SJCRH30 (cell line): ENCODE measurements around the gene GABBR2. TPM values are rescaled to one million over a fixed set of nuclear protein-coding genes. Genes with fewer than 3 reads are reported as not detected.

Source experiments
- DNase-seq, 2 experiments: peaks; one replicate each; pipeline ENCODE4 v3.0.0-alpha.2; 2015 to 2020
- H3K27ac ChIP-seq: fragments of 250-450 bp; sonication (Bioruptor Pico); 2 replicates; pipeline ENCODE4 v1.5.1; 2020; ENCODE audit warnings: mild to moderate bottlenecking, moderate library complexity
- H3K27me3 ChIP-seq: fragments of 250-450 bp; sonication (Bioruptor Pico); 2 replicates; pipeline ENCODE4 v1.5.1; 2020; ENCODE audit warnings: mild to moderate bottlenecking, moderate library complexity
- H3K36me3 ChIP-seq: fragments of 250-450 bp; sonication (Bioruptor Pico); 2 replicates; pipeline ENCODE4 v1.5.1; 2020; ENCODE audit warnings: mild to moderate bottlenecking, moderate library complexity
- H3K4me1 ChIP-seq: fragments of 250-450 bp; sonication (Bioruptor Pico); 2 replicates; pipeline ENCODE4 v1.5.1; 2020; ENCODE audit warnings: mild to moderate bottlenecking, moderate library complexity
- H3K4me3 ChIP-seq: fragments of 250-450 bp; sonication (Bioruptor Pico); 2 replicates; pipeline ENCODE4 v1.5.1; 2020; ENCODE audit warnings: mild to moderate bottlenecking, moderate library complexity
- H3K9me3 ChIP-seq: fragments of 250-450 bp; sonication (Bioruptor Pico); replicated peaks from 2 replicates; pipeline ENCODE4 v1.5.1; 2020; ENCODE audit warnings: mild to moderate bottlenecking, moderate library complexity
- total RNA-seq: library from RNA; depleted of rRNA; stranded (reverse); fragments of >200 nt; shearing (Covaris generic); gene quantifications from 2 replicates; pipeline ENCODE4 v1.2.3, GENCODE V29; 2014

GABBR2 gene
- total RNA-seq, 1 experiment from 2014 or later = not detected

DNA sequence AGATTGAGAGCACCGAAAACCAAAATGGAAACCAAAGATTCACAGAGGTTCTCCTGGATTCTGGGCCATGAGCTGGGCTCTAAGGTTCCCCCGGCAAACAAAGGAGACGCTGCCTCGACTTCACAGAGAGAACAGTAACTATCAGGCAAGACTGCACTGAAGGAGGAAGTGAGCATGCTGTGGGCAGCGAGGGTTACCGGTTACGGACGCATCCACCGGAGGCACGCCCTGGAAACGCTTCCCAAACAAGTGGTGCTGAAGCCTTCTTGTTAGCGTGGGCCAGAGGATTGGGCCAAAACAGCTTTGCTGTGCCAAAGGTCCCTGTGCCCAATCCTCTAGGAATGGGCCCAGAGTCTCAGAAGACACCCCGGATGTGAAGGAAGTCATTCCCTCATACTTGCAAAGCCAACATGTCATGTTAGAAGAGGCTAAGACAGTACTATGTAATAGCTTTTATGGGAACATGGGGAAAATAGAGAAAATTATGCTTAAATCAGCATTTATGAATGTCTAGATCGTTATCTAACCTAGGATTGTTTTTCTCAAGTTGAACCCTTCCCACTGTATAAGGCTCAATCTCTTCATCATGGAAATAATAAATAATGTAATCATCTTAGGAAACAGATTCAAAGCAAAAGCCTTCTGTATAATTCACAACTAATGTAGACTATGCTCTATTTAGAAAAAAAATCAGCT lies 145.4 kb downstream of the GABBR2 start:
- Histone ChIP-seq H3K27me3 (peaks cover 5% of the 10 kb centered on the region), H3K27ac (no peak overlapping the region), H3K36me3 (no peaks in the 10 kb centered on the region), H3K9me3 (no peaks in the 10 kb centered on the region), H3K4me1 (no peaks in the 10 kb centered on the region), H3K4me3 (no peak overlapping the region)
- DNase-seq = no peak

DNA sequence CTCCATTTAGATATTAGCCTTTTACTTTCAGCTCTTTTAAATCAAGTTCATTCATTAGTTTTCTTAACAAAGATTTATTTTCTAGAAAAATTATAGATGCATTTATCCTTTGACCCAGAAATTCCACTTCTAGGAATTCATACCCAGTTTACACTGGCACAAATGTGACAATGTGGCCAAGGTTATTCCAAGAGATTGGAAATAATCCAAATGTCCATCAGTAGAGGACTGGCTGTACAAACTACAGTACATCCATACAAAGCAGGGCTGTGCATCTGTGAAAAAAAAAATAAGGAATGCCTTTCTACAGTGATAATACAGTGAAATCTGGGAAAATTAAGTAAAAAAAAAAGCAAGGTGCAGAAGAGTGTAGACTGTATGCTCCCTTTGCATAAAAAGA lies 149.2 kb downstream of the GABBR2 start:
- no peak for DNase-seq
- no peak overlapping the region for H3K4me3 ChIP-seq
- no peaks in the 10 kb centered on the region for H3K9me3 ChIP-seq
- no peaks in the 10 kb centered on the region for H3K4me1 ChIP-seq
- H3K27ac ChIP-seq = no peak overlapping the region
- H3K27me3 ChIP-seq = peaks cover 5% of the 10 kb centered on the region; the same call in 1 of the 2 replicates
- no peaks in the 10 kb centered on the region for H3K36me3 ChIP-seq

DNA sequence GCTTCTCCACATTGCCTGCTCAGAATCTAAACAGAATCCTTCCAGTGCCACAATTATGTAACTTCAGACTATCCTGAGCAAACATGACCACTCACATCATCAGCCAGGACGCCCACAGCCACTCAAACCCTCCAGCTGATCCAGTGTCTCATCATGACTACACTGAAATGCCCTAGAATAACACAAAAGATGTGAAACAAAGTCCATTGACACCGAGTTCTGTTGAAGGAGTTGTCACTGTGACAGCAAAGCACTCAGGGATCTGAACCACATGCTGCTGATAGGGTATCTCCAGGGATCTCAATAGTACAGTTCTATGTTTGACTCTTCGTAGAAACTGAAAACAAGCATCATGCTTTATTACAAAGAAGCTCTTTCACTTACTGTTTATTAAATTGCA lies 150.2 kb downstream of the GABBR2 start:
- DNase-seq = no peak
- Histone ChIP-seq H3K4me3 (no peak overlapping the region), H3K36me3 (no peaks in the 10 kb centered on the region)

DNA sequence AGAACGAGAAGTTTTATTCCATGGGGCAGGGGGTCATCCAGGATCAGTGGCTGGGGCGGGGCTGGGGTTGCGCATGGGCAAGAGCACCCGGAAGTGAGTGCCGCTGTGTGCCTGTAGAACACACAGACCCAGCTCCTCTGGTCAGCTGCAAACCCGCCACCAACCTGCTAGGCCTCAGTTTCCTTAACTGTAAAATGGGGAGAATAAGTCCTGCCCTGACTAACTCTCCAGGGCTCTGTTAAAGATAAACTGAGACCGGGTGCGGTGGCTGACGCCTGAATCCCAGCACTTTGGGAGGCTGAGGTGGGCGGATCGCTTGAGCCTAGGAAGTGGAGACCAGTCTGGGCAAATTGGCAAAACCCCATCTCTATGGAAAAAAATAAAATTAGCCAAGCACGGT lies 152.2 kb downstream of the GABBR2 start:
- Histone ChIP-seq H3K27me3 (peaks cover 5% of the 10 kb centered on the region; the same call in 1 of the 2 replicates), H3K27ac (no peak overlapping the region), H3K9me3 (no peaks in the 10 kb centered on the region), H3K36me3 (no peaks in the 10 kb centered on the region), H3K4me3 (no peak overlapping the region), H3K4me1 (no peaks in the 10 kb centered on the region)
- no peak for DNase-seq

More for the DNA sequence above, 150.2 kb downstream of the GABBR2 start:
- Histone ChIP-seq H3K4me1 (no peaks in the 10 kb centered on the region), H3K27ac (no peak overlapping the region), H3K27me3 (peaks cover 5% of the 10 kb centered on the region; the same call in 1 of the 2 replicates), H3K9me3 (no peaks in the 10 kb centered on the region)

DNA sequence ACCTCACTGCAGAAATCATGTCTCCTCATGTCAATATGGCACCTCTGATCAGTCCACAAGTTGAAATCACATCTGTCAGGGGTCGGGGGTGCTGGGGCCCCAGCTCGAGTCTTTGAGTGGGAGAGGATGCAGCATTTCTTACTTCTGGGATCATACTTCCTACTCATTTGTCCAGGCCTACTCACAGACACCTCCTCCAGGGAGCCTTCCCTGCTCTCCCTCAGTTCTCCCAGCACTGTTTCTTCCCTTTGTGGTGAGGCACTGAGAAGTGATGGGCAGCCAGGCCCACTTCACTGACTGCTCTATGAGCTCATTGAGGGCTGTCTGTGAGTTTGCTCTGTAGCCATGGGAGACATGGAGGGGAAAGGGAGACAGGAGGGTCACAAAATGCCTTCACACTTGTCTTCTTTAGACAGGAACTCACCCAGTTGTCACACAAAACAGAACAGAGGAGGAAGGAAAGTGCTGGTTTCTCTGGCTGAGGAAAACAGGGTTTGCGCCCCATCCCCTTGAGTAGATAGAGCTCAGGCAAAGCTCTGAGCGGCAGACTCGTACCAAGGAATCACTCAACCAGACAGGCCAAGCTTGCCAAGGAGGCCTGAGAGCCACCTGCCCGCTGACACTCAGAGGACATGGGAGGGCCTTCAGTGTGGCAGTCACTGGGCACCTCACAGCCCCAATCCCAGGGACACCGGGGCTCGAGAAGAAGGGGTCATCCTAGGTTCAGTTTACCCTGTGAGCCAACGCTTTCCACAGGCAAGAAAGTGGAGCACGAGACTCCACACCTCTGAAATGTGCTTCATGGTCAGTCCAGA lies 152.9 kb downstream of the GABBR2 start:
- Histone ChIP-seq H3K27me3 (peaks cover 5% of the 10 kb centered on the region; the same call in 1 of the 2 replicates), H3K9me3 (no peaks in the 10 kb centered on the region), H3K36me3 (no peaks in the 10 kb centered on the region), H3K27ac (no peak overlapping the region), H3K4me3 (no peak overlapping the region), H3K4me1 (no peaks in the 10 kb centered on the region)
- DNase-seq = no peak

DNA sequence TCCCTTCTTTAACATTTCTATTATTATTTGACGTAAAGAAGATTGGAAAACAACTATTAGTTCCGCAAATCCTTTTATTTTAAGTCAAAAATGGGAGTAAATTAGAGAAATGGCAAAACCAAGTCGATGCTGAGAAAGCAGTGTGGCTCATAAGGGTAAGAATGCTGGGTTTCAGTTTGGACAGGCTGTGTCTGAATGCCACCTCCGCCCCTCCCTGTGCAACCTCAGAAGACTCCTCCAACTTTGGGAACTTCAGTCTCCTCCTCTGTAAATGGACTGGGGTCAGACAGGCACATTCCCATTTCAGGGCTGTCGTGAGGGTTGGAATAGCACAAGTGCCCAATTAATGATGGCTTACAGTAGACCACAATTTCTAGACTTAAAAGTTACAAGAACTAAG lies 154.0 kb downstream of the GABBR2 start:
- H3K4me3 ChIP-seq = no peak overlapping the region
- H3K36me3 ChIP-seq = no peaks in the 10 kb centered on the region
- DNase-seq = no peak
- H3K4me1 ChIP-seq = no peaks in the 10 kb centered on the region
- H3K27me3 ChIP-seq = peaks cover 9% of the 10 kb centered on the region; the same call in 1 of the 2 replicates
- no peak overlapping the region for H3K27ac ChIP-seq
- no peaks in the 10 kb centered on the region for H3K9me3 ChIP-seq

DNA sequence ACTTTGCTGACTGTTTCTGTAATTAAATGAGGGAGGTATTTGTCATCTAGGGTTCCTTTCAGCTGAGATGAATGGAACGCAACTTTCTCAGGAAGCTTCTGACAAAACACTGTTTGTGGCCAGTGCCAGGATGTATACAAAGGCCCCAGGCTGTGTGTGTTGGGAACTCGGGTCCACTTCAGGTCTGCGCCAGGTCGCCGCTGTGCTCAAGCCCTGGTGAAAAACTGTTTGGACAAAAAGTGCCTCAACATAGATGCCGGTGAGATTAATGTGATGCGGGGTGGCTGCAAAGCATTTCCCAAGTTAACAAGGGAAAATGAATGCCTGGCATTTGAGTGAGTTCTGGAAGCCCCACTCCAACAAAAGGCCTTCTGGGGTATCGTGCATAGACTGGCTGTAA lies 156.4 kb downstream of the GABBR2 start:
- DNase-seq = no peak
- no peaks in the 10 kb centered on the region for H3K4me1 ChIP-seq
- H3K36me3 ChIP-seq = no peaks in the 10 kb centered on the region
- no peaks in the 10 kb centered on the region for H3K9me3 ChIP-seq
- H3K27ac ChIP-seq = no peak overlapping the region
- peaks cover 5% of the 10 kb centered on the region; the same call in 1 of the 2 replicates for H3K27me3 ChIP-seq
- H3K4me3 ChIP-seq = no peak overlapping the region

DNA sequence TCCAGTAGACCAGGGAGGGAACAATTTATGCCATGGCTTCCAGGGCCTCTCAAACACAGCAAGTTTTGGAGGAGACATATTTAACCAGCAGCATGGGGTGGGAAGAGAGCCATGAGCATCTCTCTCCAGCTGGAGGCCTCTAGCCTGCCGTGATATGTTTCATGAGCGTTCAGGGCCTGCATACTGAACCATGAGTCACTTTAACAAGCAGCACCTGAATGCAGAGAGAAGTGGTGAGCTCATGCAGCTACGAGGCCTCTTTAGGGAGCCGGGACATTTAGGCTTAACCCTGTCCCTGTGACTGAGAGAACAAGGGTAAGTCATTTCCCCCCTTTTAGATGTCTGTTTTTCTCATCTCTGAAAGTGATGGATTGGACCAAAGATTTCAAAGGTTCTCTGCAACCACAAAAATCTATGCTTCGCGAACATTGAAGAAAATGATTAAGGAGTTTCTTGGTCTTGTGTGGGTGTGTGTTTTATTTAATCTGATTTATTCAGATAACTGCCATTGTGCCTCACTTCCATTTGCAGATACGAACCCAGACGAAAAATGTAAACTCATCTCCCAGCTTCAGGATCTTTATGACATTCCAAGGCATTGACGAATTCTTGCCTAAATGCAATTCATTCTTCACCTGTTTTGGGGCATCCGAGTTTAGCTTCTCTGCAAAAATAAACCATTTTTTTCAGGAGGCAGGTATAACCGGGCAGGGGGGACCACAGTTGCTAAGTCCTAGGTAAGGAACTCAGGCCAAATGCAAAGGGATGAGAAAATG lies 157.0 kb downstream of the GABBR2 start:
- Histone ChIP-seq H3K27me3 (peaks cover 5% of the 10 kb centered on the region; the same call in 1 of the 2 replicates), H3K27ac (no peak overlapping the region), H3K4me3 (no peak overlapping the region), H3K9me3 (no peaks in the 10 kb centered on the region), H3K36me3 (no peaks in the 10 kb centered on the region), H3K4me1 (no peaks in the 10 kb centered on the region)
- no peak for DNase-seq

DNA sequence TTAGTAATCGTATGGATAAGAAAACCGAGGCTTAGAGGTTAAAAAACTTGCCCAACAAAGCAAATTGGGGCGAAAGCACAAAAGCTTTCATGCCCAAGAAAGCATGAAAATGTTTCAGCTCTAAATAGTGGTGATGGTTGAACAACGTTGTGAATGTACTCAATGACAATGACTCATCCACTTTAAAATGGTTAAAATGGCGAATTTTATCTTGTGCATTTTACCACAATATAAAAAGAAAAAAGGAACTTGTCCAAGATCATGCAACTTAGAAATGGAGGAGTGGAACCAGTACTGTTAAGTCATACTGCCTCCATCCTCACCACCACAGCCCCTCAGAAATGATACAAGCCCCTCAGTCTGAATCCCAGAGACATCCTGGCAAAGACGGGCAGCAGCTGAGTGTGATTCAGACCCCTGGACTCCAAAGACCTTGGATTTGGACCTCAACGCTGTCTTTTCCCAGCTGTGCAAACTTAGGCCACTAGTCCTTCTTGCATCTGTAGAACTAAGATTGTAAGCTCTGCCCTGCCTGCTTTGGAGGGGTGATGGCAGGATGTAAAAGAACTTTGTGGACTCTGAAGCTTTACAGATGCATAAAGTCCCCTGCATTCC lies 158.4 kb downstream of the GABBR2 start:
- Histone ChIP-seq H3K4me1 (no peaks in the 10 kb centered on the region), H3K4me3 (no peak overlapping the region), H3K27ac (no peak overlapping the region), H3K36me3 (no peaks in the 10 kb centered on the region), H3K27me3 (peaks cover 5% of the 10 kb centered on the region; the same call in 1 of the 2 replicates), H3K9me3 (no peaks in the 10 kb centered on the region)
- DNase-seq = no peak

DNA sequence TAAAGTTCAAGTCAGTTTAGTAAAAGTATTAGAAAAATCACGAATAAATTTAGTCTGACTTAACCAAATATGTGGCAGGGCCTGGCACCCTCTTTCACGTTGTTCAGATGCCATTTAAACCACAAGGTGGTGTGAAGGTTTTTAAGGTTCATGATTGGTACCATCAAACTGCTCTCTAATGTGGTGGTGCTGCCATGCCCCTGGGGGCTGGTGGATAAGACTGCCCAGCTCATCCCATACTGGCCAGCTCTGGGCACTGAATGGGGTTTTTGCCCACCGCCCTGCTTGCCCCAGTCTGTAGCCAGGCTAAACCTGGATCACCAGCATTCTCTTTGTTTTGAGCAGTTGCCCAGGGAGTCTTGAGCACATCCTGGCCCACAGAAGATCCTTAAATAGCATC lies 159.3 kb downstream of the GABBR2 start:
- DNase-seq = no peak
- Histone ChIP-seq H3K4me1 (no peaks in the 10 kb centered on the region), H3K36me3 (no peaks in the 10 kb centered on the region), H3K27me3 (peaks cover 8% of the 10 kb centered on the region; the same call in 1 of the 2 replicates), H3K4me3 (no peak overlapping the region), H3K9me3 (no peaks in the 10 kb centered on the region), H3K27ac (no peak overlapping the region)

DNA sequence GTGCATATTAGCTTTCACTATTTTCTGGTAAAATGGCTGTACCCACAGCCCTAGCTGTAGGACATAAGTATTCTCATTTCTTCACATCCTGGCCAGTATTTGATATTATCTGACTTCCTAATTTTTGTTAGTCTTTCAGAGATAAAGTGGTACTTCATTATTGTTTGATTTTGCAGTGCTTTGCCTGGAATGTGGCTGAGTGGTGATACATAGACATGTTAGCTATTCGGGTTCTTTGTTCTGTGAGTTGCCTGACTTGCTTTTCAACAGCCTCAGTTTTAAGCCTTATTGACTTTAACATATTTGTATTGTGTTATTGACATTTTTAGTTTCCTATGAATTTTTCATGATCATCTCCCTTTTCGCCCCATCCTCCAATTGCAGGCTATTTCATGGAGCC lies 161.1 kb downstream of the GABBR2 start:
- H3K9me3 ChIP-seq = no peaks in the 10 kb centered on the region
- peaks cover 9% of the 10 kb centered on the region; the same call in 1 of the 2 replicates for H3K27me3 ChIP-seq
- H3K4me1 ChIP-seq = no peaks in the 10 kb centered on the region
- H3K4me3 ChIP-seq = no peak overlapping the region
- H3K36me3 ChIP-seq = no peaks in the 10 kb centered on the region
- H3K27ac ChIP-seq = no peak overlapping the region
- no peak for DNase-seq

DNA sequence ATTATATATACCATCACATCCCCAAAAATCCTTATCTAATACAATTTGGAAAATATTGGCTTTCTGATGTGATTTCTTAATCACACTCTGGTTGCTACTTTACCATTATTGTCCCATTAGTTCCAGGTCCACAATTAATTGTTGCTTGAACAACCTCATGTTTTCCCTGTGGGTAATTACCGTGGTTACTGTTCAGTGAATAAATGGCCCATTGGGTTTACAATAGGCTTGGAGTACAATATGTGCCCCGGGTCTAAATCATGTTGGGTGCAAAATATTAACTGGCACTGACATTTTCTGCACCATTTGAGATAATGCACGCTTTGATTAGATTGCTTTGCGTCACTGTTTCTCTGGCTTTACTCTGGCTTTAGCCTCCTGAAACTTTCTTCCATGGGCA lies 163.7 kb downstream of the GABBR2 start:
- no peaks in the 10 kb centered on the region for H3K9me3 ChIP-seq
- no peaks in the 10 kb centered on the region for H3K36me3 ChIP-seq
- H3K4me1 ChIP-seq = no peaks in the 10 kb centered on the region
- H3K4me3 ChIP-seq = no peak overlapping the region
- no peak overlapping the region for H3K27ac ChIP-seq
- peaks cover 8% of the 10 kb centered on the region; the same call in 1 of the 2 replicates for H3K27me3 ChIP-seq
- DNase-seq = no peak

DNA sequence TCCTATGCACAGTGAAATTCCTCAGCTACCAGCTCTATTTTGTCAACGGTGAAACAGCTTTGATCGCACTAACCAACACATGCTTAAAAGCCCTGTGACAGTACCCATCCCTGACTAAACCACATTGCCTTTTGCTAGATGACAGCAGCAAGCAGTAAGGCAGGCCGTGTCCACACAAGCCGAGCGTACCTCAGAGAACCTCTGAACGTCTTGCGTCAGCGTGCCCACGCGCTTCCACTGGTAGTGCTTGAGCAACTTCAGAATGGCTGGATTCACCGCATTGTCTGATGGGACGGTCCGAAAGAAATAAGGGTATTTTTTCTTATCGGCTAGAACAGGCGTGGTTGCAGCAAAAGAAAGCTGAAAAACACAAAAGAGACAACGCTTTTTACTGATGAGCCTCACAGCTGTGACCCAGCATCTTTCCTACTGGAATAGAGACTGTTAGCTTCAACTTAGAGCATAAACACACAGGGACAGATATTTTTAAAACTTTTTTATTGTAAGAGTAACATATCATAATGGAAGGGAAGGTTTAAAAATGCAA lies 167.0 kb downstream of the GABBR2 start:
- H3K4me1 ChIP-seq = no peaks in the 10 kb centered on the region
- H3K9me3 ChIP-seq = no peaks in the 10 kb centered on the region
- no peak for DNase-seq
- H3K36me3 ChIP-seq = no peaks in the 10 kb centered on the region
- H3K27ac ChIP-seq = no peak overlapping the region
- H3K27me3 ChIP-seq = peaks cover 10% of the 10 kb centered on the region
- H3K4me3 ChIP-seq = no peak overlapping the region

DNA sequence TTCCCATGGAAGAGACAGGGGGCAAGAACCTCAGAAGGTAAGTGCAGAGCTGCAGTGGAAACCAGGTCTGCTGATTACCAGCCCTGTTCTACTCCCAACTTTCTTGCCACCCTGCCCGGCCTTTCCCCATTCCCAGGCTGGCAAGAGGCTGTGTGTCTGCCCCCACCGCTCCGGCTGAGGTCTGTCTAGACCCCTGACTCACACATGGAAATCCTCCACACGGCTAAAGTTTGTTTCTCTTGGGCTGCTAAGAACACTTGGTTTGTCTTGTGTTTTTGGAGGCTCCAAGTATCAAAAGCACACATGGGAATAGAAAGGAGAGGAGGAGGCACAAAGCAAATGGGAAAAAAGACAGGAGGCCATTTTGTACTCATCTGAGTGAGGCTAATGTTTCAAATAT lies 168.3 kb downstream of the GABBR2 start:
- H3K27ac ChIP-seq = no peak overlapping the region
- no peaks in the 10 kb centered on the region for H3K9me3 ChIP-seq
- H3K4me3 ChIP-seq = no peak overlapping the region
- H3K36me3 ChIP-seq = no peaks in the 10 kb centered on the region
- H3K27me3 ChIP-seq = peaks cover 10% of the 10 kb centered on the region
- no peak for DNase-seq
- H3K4me1 ChIP-seq = no peaks in the 10 kb centered on the region
